Hepatocyte (in vitro differentiated cells): ENCODE results near the gene DENND1C. TPM values are rescaled to one million over a fixed set of nuclear protein-coding genes. Genes with fewer than 3 reads are reported as not detected.

Experiments
- DNase-seq: peaks from one replicate; pipeline ENCODE4 v3.0.0-alpha.2; 2016; ENCODE audit warnings: low spot score
- H2AFZ ChIP-seq: fragments of 200-600 bp; sonication (generic); 2 replicates; pipeline ENCODE4 v1.6.0; 2016; ENCODE audit warnings: antibody characterized with exemption, mild to moderate bottlenecking
- H3K27ac ChIP-seq: fragments of 200-600 bp; sonication (generic); 2 replicates; pipeline ENCODE4 v1.5.1; 2016; ENCODE audit warnings: mild to moderate bottlenecking
- H3K27me3 ChIP-seq: fragments of 200-600 bp; sonication (generic); 2 replicates; pipeline ENCODE4 v1.6.1; 2016
- H3K36me3 ChIP-seq: fragments of 200-600 bp; sonication (generic); replicated peaks from 2 replicates; pipeline ENCODE4 v1.5.1; 2016; ENCODE audit warnings: low read depth; ENCODE audit not compliant: insufficient read depth
- H3K4me1 ChIP-seq: fragments of 200-600 bp; sonication (generic); 2 replicates; pipeline ENCODE4 v1.5.1; 2016; ENCODE audit warnings: mild to moderate bottlenecking, moderate library complexity; ENCODE audit not compliant: insufficient read depth
- H3K4me2 ChIP-seq: fragments of 200-600 bp; sonication (generic); 2 replicates; pipeline ENCODE4 v1.6.0; 2016
- H3K4me3 ChIP-seq: fragments of 200-600 bp; sonication (generic); 2 replicates; pipeline ENCODE4 v1.5.1; 2016; ENCODE audit warnings: mild to moderate bottlenecking
- H3K79me2 ChIP-seq: fragments of 200-600 bp; sonication (generic); 2 replicates; pipeline ENCODE4 v1.6.0; 2017; ENCODE audit warnings: mild to moderate bottlenecking
- H3K9me2 ChIP-seq: fragments of 200-600 bp; sonication (generic); replicated peaks from 2 replicates; pipeline ENCODE4 v1.6.0; 2017; ENCODE audit warnings: mild to moderate bottlenecking; ENCODE audit not compliant: insufficient read depth
- H3K9me3 ChIP-seq: fragments of 200-600 bp; sonication (generic); 2 replicates; pipeline ENCODE4 v1.5.1; 2016; ENCODE audit warnings: low read depth, mild to moderate bottlenecking
- H4K20me1 ChIP-seq: fragments of 200-600 bp; sonication (generic); 2 replicates; pipeline ENCODE4 v1.6.0; 2016; ENCODE audit warnings: mild to moderate bottlenecking; ENCODE audit not compliant: insufficient read depth, poor library complexity, severe bottlenecking
- CTCF ChIP-seq: fragments of 200-600 bp; sonication (generic); IDR thresholded peaks from 2 replicates; pipeline ENCODE4 v1.5.1; 2016; ENCODE audit warnings: antibody characterized with exemption, mild to moderate bottlenecking; ENCODE audit not compliant: poor library complexity
- EZH2 ChIP-seq: fragments of 200-600 bp; sonication (generic); IDR thresholded peaks from 2 replicates; pipeline ENCODE4 v1.6.1; 2016; ENCODE audit warnings: antibody characterized with exemption, mild to moderate bottlenecking, borderline replicate concordance
- EZH2phosphoT487 ChIP-seq: fragments of 200-600 bp; sonication (generic); IDR thresholded peaks from one replicate; pipeline ENCODE4 v1.6.1; 2018; ENCODE audit warnings: antibody characterized with exemption, mild to moderate bottlenecking, low read depth, moderate library complexity; ENCODE audit not compliant: unreplicated experiment, severe bottlenecking
- WGBS: methylation state at CpG from one replicate; pipeline ENCODE4 v1.1.6; 2016; ENCODE audit warnings: low lambda C conversion rate; ENCODE audit errors: missing lambda C conversion rate; 5-methylcytosine and 5-hydroxymethylcytosine counted together
- polyA plus RNA-seq: library from polyadenylated mRNA; unstranded; fragments of >200 nt; fragmentation: Nextera tagmentation; extraction: Ambion mirVana; gene quantifications from 2 replicates; pipeline ENCODE4 v1.2.1, GENCODE V29; 2016
- small RNA-seq: library from RNA; depleted of rRNA; stranded (forward); fragments of <200 nt; gene quantifications from one replicate; pipeline ENCODE3, GENCODE V24; 2014
- total RNA-seq: library from RNA; depleted of rRNA; stranded (reverse); fragments of >200 nt; gene quantifications from 2 replicates; pipeline ENCODE4 v1.2.3, GENCODE V29; 2014

Gene DENND1C
- total and polyA plus RNA-seq, 2 experiments from 2014 or later, result 1.5 to 16.1 TPM

- H3K27me3 ChIP-seq, result no peaks in the 10 kb centered on the region
- H3K79me2 ChIP-seq, result peaks cover 53% of the 10 kb centered on the region
- H3K36me3 ChIP-seq, result no peaks in the 10 kb centered on the region
- no peaks in the 10 kb centered on the region for H3K9me3 ChIP-seq
- H3K4me1 ChIP-seq, result peaks cover 13% of the 10 kb centered on the region
- DNase-seq, result no peak
- peaks cover 47% of the 10 kb centered on the region for H4K20me1 ChIP-seq
- TF ChIP-seq EZH2phosphoT487 (no peak), CTCF (peak; percentile 40), EZH2 (no peak)
- no peak overlapping the region for H3K4me3 ChIP-seq
- no peak overlapping the region for H3K27ac ChIP-seq
- no peak overlapping the region for H2AFZ ChIP-seq
- H3K9me2 ChIP-seq, result no peaks in the 10 kb centered on the region
- 91% methylated on average over 25 of the region's 33 CpGs for WGBS
- H3K4me2 ChIP-seq, result no peak overlapping the region
Measured at GRCh38 chr19:6417713-6418561, 63.6 kb downstream of the DENND1C start.

Small RNA genes within 50 kb of the gene (small RNA-seq; reads per million reads assigned to genes)
- not detected for gene AC010503.2

Other genes with a start within 250 kb of the DENND1C start
- 13.6 and 17.2 TPM in 2 replicates for gene MLLT1, start 201.8 kb downstream of the DENND1C start, total RNA-seq
- gene MLLT1, start 201.8 kb downstream of the DENND1C start, polyA plus RNA-seq, result 22.9 and 23.3 TPM in 2 replicates
- not detected in 2 replicates for gene ACER1, start 148.2 kb downstream of the DENND1C start, total RNA-seq
- not detected in 2 replicates for gene ACER1, start 148.2 kb downstream of the DENND1C start, polyA plus RNA-seq
- gene CLPP, start 120.3 kb downstream of the DENND1C start, total RNA-seq, result 52.8 and 69.5 TPM in 2 replicates
- gene CLPP, start 120.3 kb downstream of the DENND1C start, polyA plus RNA-seq, result 93.6 and 106 TPM in 2 replicates
- 42.8 and 45.3 TPM in 2 replicates for gene ALKBH7, start 109.0 kb downstream of the DENND1C start, total RNA-seq
- gene ALKBH7, start 109.0 kb downstream of the DENND1C start, polyA plus RNA-seq, result 99.3 and 116 TPM in 2 replicates
- 2.4 and 2.7 TPM in 2 replicates for gene PSPN, start 105.9 kb downstream of the DENND1C start, total RNA-seq
- 1.5 and 2.7 TPM in 2 replicates for gene PSPN, start 105.9 kb downstream of the DENND1C start, polyA plus RNA-seq
- 47.5 and 52.1 TPM in 2 replicates for gene GTF2F1, start 88.6 kb downstream of the DENND1C start, total RNA-seq
- gene GTF2F1, start 88.6 kb downstream of the DENND1C start, polyA plus RNA-seq, result 40.0 and 44.6 TPM in 2 replicates
- gene KHSRP, start 57.0 kb downstream of the DENND1C start, total RNA-seq, result 94.2 and 133 TPM in 2 replicates
- gene KHSRP, start 57.0 kb downstream of the DENND1C start, polyA plus RNA-seq, result 196 and 202 TPM in 2 replicates
- 0.16 and 0.27 TPM in 2 replicates for gene SLC25A41, start 48.0 kb downstream of the DENND1C start, total RNA-seq
- gene SLC25A41, start 48.0 kb downstream of the DENND1C start, polyA plus RNA-seq, result 0.50 TPM in 1 of 2 replicates, not detected in the other
- gene SLC25A23, start 22.0 kb downstream of the DENND1C start, total RNA-seq, result 48.8 and 56.6 TPM in 2 replicates
- 59.0 and 61.3 TPM in 2 replicates for gene SLC25A23, start 22.0 kb downstream of the DENND1C start, polyA plus RNA-seq
- gene CRB3, start 17.5 kb downstream of the DENND1C start, total RNA-seq, result 71.4 and 75.5 TPM in 2 replicates
- gene CRB3, start 17.5 kb downstream of the DENND1C start, polyA plus RNA-seq, result 42.5 and 48.9 TPM in 2 replicates
- 1.2 and 4.4 TPM in 2 replicates for gene TUBB4A, start 20.5 kb upstream of the DENND1C start, total RNA-seq
- gene TUBB4A, start 20.5 kb upstream of the DENND1C start, polyA plus RNA-seq, result 7.3 and 7.9 TPM in 2 replicates
- gene TNFSF9, start 49.2 kb upstream of the DENND1C start, total RNA-seq, result 2.3 and 2.6 TPM in 2 replicates
- gene TNFSF9, start 49.2 kb upstream of the DENND1C start, polyA plus RNA-seq, result 3.8 and 9.2 TPM in 2 replicates
- gene CD70, start 109.4 kb upstream of the DENND1C start, total RNA-seq, result not detected in 2 replicates
- gene CD70, start 109.4 kb upstream of the DENND1C start, polyA plus RNA-seq, result not detected in 2 replicates
- 1.5 and 4.0 TPM in 2 replicates for gene TNFSF14, start 188.4 kb upstream of the DENND1C start, total RNA-seq
- gene TNFSF14, start 188.4 kb upstream of the DENND1C start, polyA plus RNA-seq, result 3.9 and 4.8 TPM in 2 replicates
- gene C3, start 238.9 kb upstream of the DENND1C start, total RNA-seq, result 563 and 814 TPM in 2 replicates
- 493 and 556 TPM in 2 replicates for gene C3, start 238.9 kb upstream of the DENND1C start, polyA plus RNA-seq